ENCODE data around the gene PPP1R12B. TPM values are rescaled to one million over a fixed set of nuclear protein-coding genes. Genes with fewer than 3 reads are reported as not detected.

PPP1R12B gene
- total RNA-seq, 2 experiments from 2014 or later, result 19.1 to 23.5 TPM

DNA sequence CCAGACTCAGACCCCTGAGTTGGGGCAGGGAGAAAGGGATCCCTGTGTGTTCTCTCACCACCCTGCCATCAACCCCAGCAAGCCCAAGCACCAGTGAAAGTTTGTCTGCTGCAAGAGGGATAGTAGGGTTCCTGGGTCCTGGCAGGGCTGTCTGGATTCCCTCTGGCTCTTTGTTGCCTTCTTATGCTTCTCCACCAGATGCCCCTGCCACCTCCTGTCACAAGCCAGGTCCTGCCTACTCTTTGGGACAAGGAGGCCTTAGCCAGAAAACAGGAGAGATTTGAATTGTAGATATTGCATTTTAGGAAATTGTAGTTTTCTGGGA is 28.5 kb upstream of the PPP1R12B start:
- no peak for DNase-seq (ENCODE audit: low spot score)
- no peak overlapping the region for H3K4me2 ChIP-seq (ENCODE audit: low read length)
- no peaks in the 10 kb centered on the region for H4K20me1 ChIP-seq (ENCODE audit: insufficient read depth, low read length)
- TF ChIP-seq EZH2phosphoT487 (IDR thresholded peaks at IDR 0.05; ENCODE audit: borderline replicate concordance, low read depth, low read length), result no peak
- TF ChIP-seq, protein P1, sequence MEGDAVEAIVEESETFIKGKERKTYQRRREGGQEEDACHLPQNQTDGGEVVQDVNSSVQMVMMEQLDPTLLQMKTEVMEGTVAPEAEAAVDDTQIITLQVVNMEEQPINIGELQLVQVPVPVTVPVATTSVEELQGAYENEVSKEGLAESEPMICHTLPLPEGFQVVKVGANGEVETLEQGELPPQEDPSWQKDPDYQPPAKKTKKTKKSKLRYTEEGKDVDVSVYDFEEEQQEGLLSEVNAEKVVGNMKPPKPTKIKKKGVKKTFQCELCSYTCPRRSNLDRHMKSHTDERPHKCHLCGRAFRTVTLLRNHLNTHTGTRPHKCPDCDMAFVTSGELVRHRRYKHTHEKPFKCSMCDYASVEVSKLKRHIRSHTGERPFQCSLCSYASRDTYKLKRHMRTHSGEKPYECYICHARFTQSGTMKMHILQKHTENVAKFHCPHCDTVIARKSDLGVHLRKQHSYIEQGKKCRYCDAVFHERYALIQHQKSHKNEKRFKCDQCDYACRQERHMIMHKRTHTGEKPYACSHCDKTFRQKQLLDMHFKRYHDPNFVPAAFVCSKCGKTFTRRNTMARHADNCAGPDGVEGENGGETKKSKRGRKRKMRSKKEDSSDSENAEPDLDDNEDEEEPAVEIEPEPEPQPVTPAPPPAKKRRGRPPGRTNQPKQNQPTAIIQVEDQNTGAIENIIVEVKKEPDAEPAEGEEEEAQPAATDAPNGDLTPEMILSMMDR (conservative IDR thresholded peaks at IDR 0.05; ENCODE audit: low read length), result no peak
- no peak overlapping the region for H2AFZ ChIP-seq (ENCODE audit: low read length)
- H3K4me1 ChIP-seq (ENCODE audit: insufficient read depth, low read length, poor library complexity, severe bottlenecking), result no peaks in the 10 kb centered on the region
- no TSS peak for BruUV-seq (replicated peaks)
- no peaks in the 10 kb centered on the region for H3K9me2 ChIP-seq (ENCODE audit: insufficient read depth, low read length)
- H3K27ac ChIP-seq (ENCODE audit: low read depth, low read length, poor library complexity, severe bottlenecking), result no peak overlapping the region
- H3K9me3 ChIP-seq (ENCODE audit: low read length), result no peaks in the 10 kb centered on the region
- CTCF ChIA-PET (ENCODE audit: unreplicated experiment), result no interaction called here
- POLR2A ChIA-PET, result interaction anchor here (0.7 kb wide), 1 partner anchor 175 kb away, joined by 3 read pairs; no protein-coding TSS in a partner anchor
- H3K4me3 ChIP-seq (ENCODE audit: low read depth, low read length, poor library complexity, severe bottlenecking), result no peak overlapping the region
- no peaks in the 10 kb centered on the region for H3K79me2 ChIP-seq (ENCODE audit: insufficient read depth, low read depth, low read length)
- no peaks in the 10 kb centered on the region for H3K36me3 ChIP-seq (ENCODE audit: insufficient read depth, low read length)
- intact Hi-C loops (cut with micrococcal nuclease; ENCODE audit: unreplicated experiment), result no loop called here

DNA sequence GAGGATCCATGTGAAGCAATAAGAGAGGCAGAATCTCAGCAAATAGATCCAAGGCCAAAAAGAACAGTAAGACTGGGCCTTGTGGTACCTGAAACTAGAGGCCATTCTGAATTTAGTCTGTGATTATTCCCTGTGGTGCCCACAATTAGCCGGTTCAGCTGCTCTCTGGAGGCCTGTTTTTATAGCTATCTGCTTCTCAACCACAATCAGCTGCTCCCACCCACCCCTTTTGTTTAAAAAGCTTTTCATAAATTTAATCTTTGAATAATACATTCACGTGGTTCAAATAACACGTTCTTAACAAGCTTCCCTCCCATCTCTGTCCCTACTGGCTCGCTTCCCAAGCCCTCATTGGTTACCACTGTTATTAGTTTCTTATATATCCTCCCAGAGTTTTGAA is 24.8 kb upstream of the PPP1R12B start:
- ChIA-PET CTCF (ENCODE audit: unreplicated experiment) (no interaction called here), POLR2A (interaction anchor here (0.9 kb wide), 1 partner anchor 8 kb away, joined by 3 read pairs; no protein-coding TSS in a partner anchor)
- Histone ChIP-seq H3K9me2 (ENCODE audit: insufficient read depth, low read length) (no peaks in the 10 kb centered on the region), H3K4me3 (ENCODE audit: low read depth, low read length, poor library complexity, severe bottlenecking) (no peak overlapping the region), H2AFZ (ENCODE audit: low read length) (no peak overlapping the region), H3K36me3 (ENCODE audit: insufficient read depth, low read length) (peaks cover 6% of the 10 kb centered on the region; the same call in 1 of the 2 replicates), H3K4me2 (ENCODE audit: low read length) (no peak overlapping the region), H3K4me1 (ENCODE audit: insufficient read depth, low read length, poor library complexity, severe bottlenecking) (no peaks in the 10 kb centered on the region), H4K20me1 (ENCODE audit: insufficient read depth, low read length) (no peaks in the 10 kb centered on the region), H3K27ac (ENCODE audit: low read depth, low read length, poor library complexity, severe bottlenecking) (no peak overlapping the region), H3K79me2 (ENCODE audit: insufficient read depth, low read depth, low read length) (no peaks in the 10 kb centered on the region), H3K9me3 (ENCODE audit: low read length) (no peaks in the 10 kb centered on the region)
- no peak for DNase-seq (ENCODE audit: low spot score)
- no TSS peak for BruUV-seq (replicated peaks)
- intact Hi-C loops (cut with micrococcal nuclease; ENCODE audit: unreplicated experiment), result no loop called here
- TF ChIP-seq EZH2phosphoT487 (IDR thresholded peaks at IDR 0.05; ENCODE audit: borderline replicate concordance, low read depth, low read length), result no peak
- TF ChIP-seq, protein P1 (conservative IDR thresholded peaks at IDR 0.05; ENCODE audit: low read length), result no peak

DNA sequence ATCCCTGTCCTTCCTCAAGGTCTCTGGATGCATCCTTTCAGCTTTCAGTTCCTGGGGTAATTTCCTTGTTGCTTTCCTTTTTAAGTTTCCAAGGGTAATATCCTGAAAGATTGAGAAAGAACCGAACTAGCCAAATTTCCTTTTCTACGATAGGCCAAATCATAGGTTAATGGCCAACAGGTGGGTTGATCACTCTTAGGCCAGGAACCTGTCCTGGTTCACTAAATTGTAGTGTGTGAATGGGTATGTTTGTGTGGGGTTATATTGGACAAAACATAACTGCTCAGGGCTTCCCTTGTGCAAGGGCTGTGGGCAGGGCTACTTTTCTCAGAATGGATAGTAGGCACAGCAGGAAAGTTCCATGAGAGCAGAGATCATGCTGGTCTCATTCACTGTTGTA is 23.9 kb upstream of the PPP1R12B start:
- no peak overlapping the region for H3K4me3 ChIP-seq (ENCODE audit: low read depth, low read length, poor library complexity, severe bottlenecking)
- H3K4me2 ChIP-seq (ENCODE audit: low read length), result no peak overlapping the region
- intact Hi-C loops (cut with micrococcal nuclease; ENCODE audit: unreplicated experiment), result no loop called here
- no peaks in the 10 kb centered on the region for H3K9me2 ChIP-seq (ENCODE audit: insufficient read depth, low read length)
- H4K20me1 ChIP-seq (ENCODE audit: insufficient read depth, low read length), result no peaks in the 10 kb centered on the region; the same call in 1 of the 2 replicates
- no peak for DNase-seq (ENCODE audit: low spot score)
- BruUV-seq (replicated peaks), result no TSS peak
- no peaks in the 10 kb centered on the region for H3K9me3 ChIP-seq (ENCODE audit: low read length)
- H2AFZ ChIP-seq (ENCODE audit: low read length), result no peak overlapping the region
- no peaks in the 10 kb centered on the region for H3K4me1 ChIP-seq (ENCODE audit: insufficient read depth, low read length, poor library complexity, severe bottlenecking)
- H3K36me3 ChIP-seq (ENCODE audit: insufficient read depth, low read length), result peaks cover 15% of the 10 kb centered on the region
- TF ChIP-seq, protein P1 (conservative IDR thresholded peaks at IDR 0.05; ENCODE audit: low read length), result no peak
- no peak for TF ChIP-seq EZH2phosphoT487 (IDR thresholded peaks at IDR 0.05; ENCODE audit: borderline replicate concordance, low read depth, low read length)
- no peaks in the 10 kb centered on the region for H3K79me2 ChIP-seq (ENCODE audit: insufficient read depth, low read depth, low read length)
- POLR2A ChIA-PET, result interaction anchor here (0.7 to 1.1 kb wide), 2 partner anchors 14 to 1800 kb away, joined by 3 read pairs; no protein-coding TSS in a partner anchor
- CTCF ChIA-PET (ENCODE audit: unreplicated experiment), result no interaction called here
- H3K27ac ChIP-seq (ENCODE audit: low read depth, low read length, poor library complexity, severe bottlenecking), result no peak overlapping the region

All from OCI-LY7 (cell line).